Measurements from ENCODE around the gene NCKAP5L. TPM values are rescaled to one million over a fixed set of nuclear protein-coding genes. Genes with fewer than 3 reads are reported as not detected.

Gene NCKAP5L
- total and polyA plus RNA-seq, 2 experiments from 2014 or later, result 10.2 to 37.0 TPM

DNA sequence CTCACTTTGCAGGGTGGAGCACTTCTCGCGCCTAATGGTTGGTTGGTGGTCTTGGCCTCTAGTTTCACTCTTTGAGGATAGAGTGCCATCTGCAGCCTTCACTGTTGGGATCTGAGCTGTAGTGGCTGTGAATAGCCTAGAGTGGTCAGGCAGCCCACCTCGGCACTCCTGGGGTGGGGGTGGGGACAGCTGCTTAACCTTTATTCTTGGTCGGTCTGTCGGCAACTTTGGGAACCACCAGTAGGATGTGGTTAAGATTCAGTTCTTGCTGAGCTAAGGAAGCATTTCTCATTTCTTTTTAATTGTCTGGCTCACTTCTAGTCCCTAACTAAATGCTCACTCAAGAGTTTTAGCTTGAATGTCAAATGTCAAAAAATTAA, 65.8 kb downstream of the NCKAP5L start:
- TF ChIP-seq STAT1 (IDR thresholded peaks at IDR 0.05; ENCODE audit: unreplicated experiment) (no peak), EZH2 (IDR thresholded peaks at IDR 0.05; ENCODE audit: low read depth, unreplicated experiment) (no peak), EZH2phosphoT487 (IDR thresholded peaks at IDR 0.05; ENCODE audit: unreplicated experiment) (no peak), JUNB (IDR thresholded peaks at IDR 0.05; ENCODE audit: unreplicated experiment) (no peak)
- TF ChIP-seq, protein P1, sequence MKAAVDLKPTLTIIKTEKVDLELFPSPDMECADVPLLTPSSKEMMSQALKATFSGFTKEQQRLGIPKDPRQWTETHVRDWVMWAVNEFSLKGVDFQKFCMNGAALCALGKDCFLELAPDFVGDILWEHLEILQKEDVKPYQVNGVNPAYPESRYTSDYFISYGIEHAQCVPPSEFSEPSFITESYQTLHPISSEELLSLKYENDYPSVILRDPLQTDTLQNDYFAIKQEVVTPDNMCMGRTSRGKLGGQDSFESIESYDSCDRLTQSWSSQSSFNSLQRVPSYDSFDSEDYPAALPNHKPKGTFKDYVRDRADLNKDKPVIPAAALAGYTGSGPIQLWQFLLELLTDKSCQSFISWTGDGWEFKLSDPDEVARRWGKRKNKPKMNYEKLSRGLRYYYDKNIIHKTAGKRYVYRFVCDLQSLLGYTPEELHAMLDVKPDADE (IDR thresholded peaks at IDR 0.05), result no peak
- H3K79me2 ChIP-seq (replicated peaks; ENCODE audit: insufficient read depth), result 0 out of 2 replicates have a peak, but pooled peaks cover 1% of the 10 kb centered on the region
- Mint-ChIP-seq H3K4me1 (peaks cover 8% of the 10 kb centered on the region; the same call in 2 of the 3 replicates), H3K36me3 (ENCODE audit: low read depth) (peaks cover 77% of the 10 kb centered on the region), H3K4me3 (no peak overlapping the region), H3K27me3 (ENCODE audit: insufficient read depth, low read depth, poor library complexity) (peaks cover 6% of the 10 kb centered on the region), H3K9me3 (no peaks in the 10 kb centered on the region), H3K27ac (no peak overlapping the region)
- peaks cover 66% of the 10 kb centered on the region for H3K36me3 ChIP-seq (ENCODE audit: insufficient read depth)
- DNase-seq (ENCODE audit: low spot score) (peak; percentile 17), ATAC-seq (no peak; the same call in 2 of the 3 replicates)
- no peak overlapping the region for H3K27ac ChIP-seq (ENCODE audit: low read depth)
- H3K9me2 ChIP-seq (ENCODE audit: insufficient read depth), result no peaks in the 10 kb centered on the region
- no peaks in the 10 kb centered on the region for H3K4me1 ChIP-seq (ENCODE audit: insufficient read depth)
- no peak overlapping the region for H3K4me3 ChIP-seq
- H3F3A ChIP-seq (replicated peaks; ENCODE audit: low read depth), result peaks cover 26% of the 10 kb centered on the region; the same call in 1 of the 2 replicates
- H3K27me3 ChIP-seq (ENCODE audit: insufficient read depth), result no peaks in the 10 kb centered on the region
- H4K20me1 ChIP-seq (replicated peaks; ENCODE audit: insufficient read depth), result peaks cover 31% of the 10 kb centered on the region
- no peak overlapping the region for H2AFZ ChIP-seq
- H3K4me2 ChIP-seq, result no peak overlapping the region

DNA sequence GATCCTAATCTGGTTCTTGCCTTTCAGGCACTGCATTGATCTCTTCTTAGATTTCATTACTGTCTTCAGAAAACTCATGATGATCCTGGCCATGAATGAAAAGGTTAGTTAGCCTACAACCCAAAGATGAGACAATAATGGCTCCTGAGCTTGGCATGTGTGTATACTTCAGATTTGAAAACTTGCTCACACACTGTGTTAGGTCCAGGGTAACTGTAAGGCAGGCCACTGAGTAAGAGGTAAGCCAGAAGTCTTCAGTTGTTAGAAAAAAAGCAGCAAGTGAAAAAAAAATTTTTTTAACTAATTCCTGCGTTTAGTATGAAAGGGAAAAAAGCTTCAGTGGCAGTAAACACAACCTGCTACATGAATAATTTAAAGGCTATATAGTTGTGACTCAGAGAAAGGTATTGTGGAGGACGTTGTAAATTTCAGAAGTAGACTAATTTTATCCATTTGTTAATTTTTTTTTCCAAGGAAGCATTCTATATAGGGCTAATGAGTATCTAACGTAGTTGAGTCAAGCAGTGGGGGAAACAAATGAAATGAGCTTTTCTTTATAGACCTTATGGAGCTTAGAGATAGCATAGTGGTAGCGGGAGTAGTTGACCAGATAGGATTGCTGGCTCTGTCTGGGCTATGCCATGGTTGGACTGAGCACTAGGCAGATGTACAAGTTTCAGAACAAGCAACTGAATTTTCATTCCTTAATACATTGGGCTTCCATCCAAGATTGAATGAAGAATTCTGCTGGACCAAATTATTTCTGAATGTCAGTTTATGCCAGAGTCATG, 66.3 kb downstream of the NCKAP5L start:
- no peaks in the 10 kb centered on the region for H3K4me1 ChIP-seq (ENCODE audit: insufficient read depth)
- no peak for DNase-seq (ENCODE audit: low spot score)
- no peak overlapping the region for H3K4me3 Mint-ChIP-seq
- H3F3A ChIP-seq (replicated peaks; ENCODE audit: low read depth), result peaks cover 32% of the 10 kb centered on the region; the same call in 1 of the 2 replicates
- H3K36me3 Mint-ChIP-seq (ENCODE audit: low read depth), result peaks cover 82% of the 10 kb centered on the region
- H3K4me2 ChIP-seq, result no peak overlapping the region
- H3K79me2 ChIP-seq (replicated peaks; ENCODE audit: insufficient read depth), result 0 out of 2 replicates have a peak, but pooled peaks cover 7% of the 10 kb centered on the region
- H2AFZ ChIP-seq, result no peak overlapping the region
- H3K9me2 ChIP-seq (ENCODE audit: insufficient read depth), result no peaks in the 10 kb centered on the region
- ATAC-seq, result no peak
- H3K9me3 Mint-ChIP-seq, result no peaks in the 10 kb centered on the region
- no peak overlapping the region for H3K4me3 ChIP-seq
- H3K27me3 Mint-ChIP-seq (ENCODE audit: insufficient read depth, low read depth, poor library complexity), result peaks cover 6% of the 10 kb centered on the region
- H3K27ac Mint-ChIP-seq, result no peak overlapping the region
- H3K36me3 ChIP-seq (ENCODE audit: insufficient read depth), result peaks cover 71% of the 10 kb centered on the region
- H4K20me1 ChIP-seq (replicated peaks; ENCODE audit: insufficient read depth), result peaks cover 37% of the 10 kb centered on the region
- no peak overlapping the region; the same call in 1 of the 2 replicates for H3K27ac ChIP-seq (ENCODE audit: low read depth)
- 0 out of 3 replicates have a peak, but pooled peaks cover 6% of the 10 kb centered on the region for H3K4me1 Mint-ChIP-seq
- H3K27me3 ChIP-seq (ENCODE audit: insufficient read depth), result no peaks in the 10 kb centered on the region
- TF ChIP-seq, protein P2, sequence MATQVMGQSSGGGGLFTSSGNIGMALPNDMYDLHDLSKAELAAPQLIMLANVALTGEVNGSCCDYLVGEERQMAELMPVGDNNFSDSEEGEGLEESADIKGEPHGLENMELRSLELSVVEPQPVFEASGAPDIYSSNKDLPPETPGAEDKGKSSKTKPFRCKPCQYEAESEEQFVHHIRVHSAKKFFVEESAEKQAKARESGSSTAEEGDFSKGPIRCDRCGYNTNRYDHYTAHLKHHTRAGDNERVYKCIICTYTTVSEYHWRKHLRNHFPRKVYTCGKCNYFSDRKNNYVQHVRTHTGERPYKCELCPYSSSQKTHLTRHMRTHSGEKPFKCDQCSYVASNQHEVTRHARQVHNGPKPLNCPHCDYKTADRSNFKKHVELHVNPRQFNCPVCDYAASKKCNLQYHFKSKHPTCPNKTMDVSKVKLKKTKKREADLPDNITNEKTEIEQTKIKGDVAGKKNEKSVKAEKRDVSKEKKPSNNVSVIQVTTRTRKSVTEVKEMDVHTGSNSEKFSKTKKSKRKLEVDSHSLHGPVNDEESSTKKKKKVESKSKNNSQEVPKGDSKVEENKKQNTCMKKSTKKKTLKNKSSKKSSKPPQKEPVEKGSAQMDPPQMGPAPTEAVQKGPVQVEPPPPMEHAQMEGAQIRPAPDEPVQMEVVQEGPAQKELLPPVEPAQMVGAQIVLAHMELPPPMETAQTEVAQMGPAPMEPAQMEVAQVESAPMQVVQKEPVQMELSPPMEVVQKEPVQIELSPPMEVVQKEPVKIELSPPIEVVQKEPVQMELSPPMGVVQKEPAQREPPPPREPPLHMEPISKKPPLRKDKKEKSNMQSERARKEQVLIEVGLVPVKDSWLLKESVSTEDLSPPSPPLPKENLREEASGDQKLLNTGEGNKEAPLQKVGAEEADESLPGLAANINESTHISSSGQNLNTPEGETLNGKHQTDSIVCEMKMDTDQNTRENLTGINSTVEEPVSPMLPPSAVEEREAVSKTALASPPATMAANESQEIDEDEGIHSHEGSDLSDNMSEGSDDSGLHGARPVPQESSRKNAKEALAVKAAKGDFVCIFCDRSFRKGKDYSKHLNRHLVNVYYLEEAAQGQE (IDR thresholded peaks at IDR 0.05; ENCODE audit: unreplicated experiment), result no peak
- TF ChIP-seq ZNF114 (CRISPR knock-in tag; IDR thresholded peaks at IDR 0.05) (no peak), CREB1 (CRISPR knock-in tag; IDR thresholded peaks at IDR 0.05; ENCODE audit: low read depth) (no peak), EZH2 (IDR thresholded peaks at IDR 0.05; ENCODE audit: low read depth, unreplicated experiment) (no peak)
- TF ChIP-seq, protein P3, sequence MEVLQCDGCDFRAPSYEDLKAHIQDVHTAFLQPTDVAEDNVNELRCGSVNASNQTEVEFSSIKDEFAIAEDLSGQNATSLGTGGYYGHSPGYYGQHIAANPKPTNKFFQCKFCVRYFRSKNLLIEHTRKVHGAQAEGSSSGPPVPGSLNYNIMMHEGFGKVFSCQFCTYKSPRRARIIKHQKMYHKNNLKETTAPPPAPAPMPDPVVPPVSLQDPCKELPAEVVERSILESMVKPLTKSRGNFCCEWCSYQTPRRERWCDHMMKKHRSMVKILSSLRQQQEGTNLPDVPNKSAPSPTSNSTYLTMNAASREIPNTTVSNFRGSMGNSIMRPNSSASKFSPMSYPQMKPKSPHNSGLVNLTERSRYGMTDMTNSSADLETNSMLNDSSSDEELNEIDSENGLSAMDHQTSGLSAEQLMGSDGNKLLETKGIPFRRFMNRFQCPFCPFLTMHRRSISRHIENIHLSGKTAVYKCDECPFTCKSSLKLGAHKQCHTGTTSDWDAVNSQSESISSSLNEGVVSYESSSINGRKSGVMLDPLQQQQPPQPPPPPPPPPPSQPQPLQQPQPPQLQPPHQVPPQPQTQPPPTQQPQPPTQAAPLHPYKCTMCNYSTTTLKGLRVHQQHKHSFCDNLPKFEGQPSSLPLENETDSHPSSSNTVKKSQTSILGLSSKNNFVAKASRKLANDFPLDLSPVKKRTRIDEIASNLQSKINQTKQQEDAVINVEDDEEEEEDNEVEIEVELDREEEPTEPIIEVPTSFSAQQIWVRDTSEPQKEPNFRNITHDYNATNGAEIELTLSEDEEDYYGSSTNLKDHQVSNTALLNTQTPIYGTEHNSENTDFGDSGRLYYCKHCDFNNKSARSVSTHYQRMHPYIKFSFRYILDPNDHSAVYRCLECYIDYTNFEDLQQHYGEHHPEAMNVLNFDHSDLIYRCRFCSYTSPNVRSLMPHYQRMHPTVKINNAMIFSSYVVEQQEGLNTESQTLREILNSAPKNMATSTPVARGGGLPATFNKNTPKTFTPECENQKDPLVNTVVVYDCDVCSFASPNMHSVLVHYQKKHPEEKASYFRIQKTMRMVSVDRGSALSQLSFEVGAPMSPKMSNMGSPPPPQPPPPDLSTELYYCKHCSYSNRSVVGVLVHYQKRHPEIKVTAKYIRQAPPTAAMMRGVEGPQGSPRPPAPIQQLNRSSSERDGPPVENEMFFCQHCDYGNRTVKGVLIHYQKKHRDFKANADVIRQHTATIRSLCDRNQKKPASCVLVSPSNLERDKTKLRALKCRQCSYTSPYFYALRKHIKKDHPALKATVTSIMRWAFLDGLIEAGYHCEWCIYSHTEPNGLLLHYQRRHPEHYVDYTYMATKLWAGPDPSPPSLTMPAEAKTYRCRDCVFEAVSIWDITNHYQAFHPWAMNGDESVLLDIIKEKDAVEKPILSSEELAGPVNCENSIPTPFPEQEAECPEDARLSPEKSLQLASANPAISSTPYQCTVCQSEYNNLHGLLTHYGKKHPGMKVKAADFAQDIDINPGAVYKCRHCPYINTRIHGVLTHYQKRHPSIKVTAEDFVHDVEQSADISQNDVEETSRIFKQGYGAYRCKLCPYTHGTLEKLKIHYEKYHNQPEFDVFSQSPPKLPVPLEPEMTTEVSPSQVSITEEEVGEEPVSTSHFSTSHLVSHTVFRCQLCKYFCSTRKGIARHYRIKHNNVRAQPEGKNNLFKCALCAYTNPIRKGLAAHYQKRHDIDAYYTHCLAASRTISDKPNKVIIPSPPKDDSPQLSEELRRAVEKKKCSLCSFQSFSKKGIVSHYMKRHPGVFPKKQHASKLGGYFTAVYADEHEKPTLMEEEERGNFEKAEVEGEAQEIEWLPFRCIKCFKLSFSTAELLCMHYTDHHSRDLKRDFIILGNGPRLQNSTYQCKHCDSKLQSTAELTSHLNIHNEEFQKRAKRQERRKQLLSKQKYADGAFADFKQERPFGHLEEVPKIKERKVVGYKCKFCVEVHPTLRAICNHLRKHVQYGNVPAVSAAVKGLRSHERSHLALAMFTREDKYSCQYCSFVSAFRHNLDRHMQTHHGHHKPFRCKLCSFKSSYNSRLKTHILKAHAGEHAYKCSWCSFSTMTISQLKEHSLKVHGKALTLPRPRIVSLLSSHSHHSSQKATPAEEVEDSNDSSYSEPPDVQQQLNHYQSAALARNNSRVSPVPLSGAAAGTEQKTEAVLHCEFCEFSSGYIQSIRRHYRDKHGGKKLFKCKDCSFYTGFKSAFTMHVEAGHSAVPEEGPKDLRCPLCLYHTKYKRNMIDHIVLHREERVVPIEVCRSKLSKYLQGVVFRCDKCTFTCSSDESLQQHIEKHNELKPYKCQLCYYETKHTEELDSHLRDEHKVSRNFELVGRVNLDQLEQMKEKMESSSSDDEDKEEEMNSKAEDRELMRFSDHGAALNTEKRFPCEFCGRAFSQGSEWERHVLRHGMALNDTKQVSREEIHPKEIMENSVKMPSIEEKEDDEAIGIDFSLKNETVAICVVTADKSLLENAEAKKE (CRISPR knock-in tag; IDR thresholded peaks at IDR 0.05), result no peak

Measured in GM23338 (cell line).